K562 (cell line): Measurements from ENCODE around the gene PRDM11. TPM values are rescaled to one million over a fixed set of nuclear protein-coding genes. Genes with fewer than 3 reads are reported as not detected.

Experiments
- ATAC-seq: fragments of 200-7000 bp; cut with Tn5 transposase; 3 replicates; pipeline ENCODE4 v1.9.1; 2020; ENCODE audit warnings: moderate library complexity
- BruUV-seq: library from RNA; stranded (reverse); fragments of 400-500 nt; replicated peaks from 2 replicates; lab custom pipeline; 2021; lab: Mats Ljungman, UMichigan
- CTCF ChIA-PET: fragments of 300-600 bp; formaldehyde crosslinking; extraction: SDS; loops from one replicate; lab custom pipeline; 2021; ENCODE audit warnings: low intra/inter-chr PET ratio; lab: Yijun Ruan, JAX
- POLR2A ChIA-PET: fragments of 300-600, 350-650 bp; sonication (Branson Sonifier 250); formaldehyde crosslinking; extraction: SDS; loops from one replicate; lab custom pipeline; 2021; ENCODE audit warnings: antibody characterized with exemption, inconsistent platforms; lab: Yijun Ruan, JAX
- DNase-seq, 4 experiments: peaks; one replicate each; pipeline versions ENCODE4 v3.0.0 to v3.0.0-alpha.2; 2011 to 2018; ENCODE audit warnings: low spot score in 3 of 4, mixed read lengths in 3 of 4; ENCODE audit errors: extremely low read depth in 1 of 4
- FAIRE-seq: peaks from 2 replicates; lab custom pipeline; 2011; peaks lifted over from hg19 to GRCh38; lab: Jason Lieb, UNC
- H2AFZ ChIP-seq: 2 replicates; pipeline ENCODE4 v1.6.0; 2011; ENCODE audit warnings: low read depth, low read length, control low read depth, inconsistent platforms
- H3K27ac ChIP-seq: fragments of 200-600 bp; 3 replicates; pipeline ENCODE4 v1.8.0; 2011; ENCODE audit warnings: low read depth, mild to moderate bottlenecking, control low read depth, inconsistent platforms, low read length, moderate library complexity, mixed read lengths; ENCODE audit errors: extremely low read depth
- H3K27me3 ChIP-seq, 2 experiments: fragments of 300-600 bp in 1 of 2; 2 replicates in 1 of 2; 3 replicates in 1 of 2; pipeline versions ENCODE4 v1.6.0 to v1.8.0; 2011; ENCODE audit warnings: inconsistent platforms in 2 of 2, low read length in 2 of 2, mild to moderate bottlenecking in 1 of 2, mixed read lengths in 1 of 2, moderate library complexity in 1 of 2; ENCODE audit not compliant: control insufficient read depth in 2 of 2, insufficient read depth in 2 of 2
- H3K36me3 ChIP-seq: fragments of 300-600 bp; 3 replicates; pipeline ENCODE4 v1.8.0; 2011; ENCODE audit warnings: mild to moderate bottlenecking, low read length, inconsistent platforms; ENCODE audit not compliant: control insufficient read depth, insufficient read depth
- H3K4me1 ChIP-seq, 2 experiments: fragments of 200-600 bp in 1 of 2; replicated peaks in 1 of 2; 2 replicates in 1 of 2; 3 replicates in 1 of 2; pipeline versions ENCODE4 v1.5.1 to v1.8.0; 2011; ENCODE audit warnings: inconsistent platforms in 2 of 2, low read length in 2 of 2, mild to moderate bottlenecking in 1 of 2, mixed read lengths in 1 of 2, moderate library complexity in 1 of 2; ENCODE audit not compliant: control insufficient read depth in 2 of 2, insufficient read depth in 2 of 2
- H3K4me2 ChIP-seq: 2 replicates; pipeline ENCODE4 v1.6.1; 2011; ENCODE audit warnings: low read length, control low read depth, inconsistent platforms, mixed read lengths; ENCODE audit not compliant: insufficient read depth
- H3K4me3 ChIP-seq: fragments of 200-600 bp; sonication (generic), shearing (Covaris generic); 2 replicates; pipeline ENCODE4 v1.5.1; 2016; ENCODE audit warnings: control low read depth, inconsistent platforms
- H3K79me2 ChIP-seq: fragments of 200-600 bp; 3 replicates; pipeline ENCODE4 v1.8.0; 2011; ENCODE audit warnings: low read length, inconsistent platforms; ENCODE audit not compliant: control insufficient read depth, insufficient read depth
- H3K9ac ChIP-seq, 2 experiments: 2 replicates each; pipeline versions ENCODE4 v1.6.0 to v1.6.1; 2011; ENCODE audit warnings: low read depth in 2 of 2, low read length in 2 of 2, control low read depth in 1 of 2, inconsistent platforms in 1 of 2, mild to moderate bottlenecking in 1 of 2, mixed read lengths in 1 of 2; ENCODE audit not compliant: insufficient read depth in 1 of 2
- H3K9me1 ChIP-seq: one replicate; pipeline ENCODE4 v1.6.0; 2011; ENCODE audit warnings: inconsistent platforms, mild to moderate bottlenecking, low read length, moderate library complexity; ENCODE audit not compliant: control insufficient read depth, insufficient read depth
- H3K9me3 ChIP-seq: replicated peaks from 2 replicates; pipeline ENCODE4 v1.5.1; 2011; ENCODE audit warnings: low read depth, low read length, inconsistent platforms; ENCODE audit not compliant: control insufficient read depth, insufficient read depth
- H4K20me1 ChIP-seq: replicated peaks from 2 replicates; pipeline ENCODE4 v1.6.1; 2011; ENCODE audit warnings: low read length, inconsistent platforms, mixed read lengths; ENCODE audit not compliant: control insufficient read depth, insufficient read depth
- BRD9 ChIP-seq: fragments of 450-650 bp; IDR thresholded peaks from 2 replicates; pipeline ENCODE4 v1.6.1; 2018; ENCODE audit warnings: low read depth; ENCODE audit not compliant: partially characterized antibody
- PHF8 ChIP-seq: fragments of 200-600 bp; sonication (generic); IDR thresholded peaks from 2 replicates; pipeline ENCODE4 v1.6.1; 2012; ENCODE audit warnings: mixed run types, mild to moderate bottlenecking, inconsistent platforms, low read length, moderate library complexity, borderline replicate concordance
- ZC3H4 ChIP-seq: sonication (generic); formaldehyde crosslinking; IDR thresholded peaks from 2 replicates; pipeline ENCODE4 v1.9.0; 2021; ENCODE audit warnings: missing genetic modification reagents, borderline replicate concordance
- ZFX ChIP-seq: sonication (generic); formaldehyde crosslinking; IDR thresholded peaks from 2 replicates; pipeline ENCODE4 v1.8.0; 2022; ENCODE audit warnings: mild to moderate bottlenecking, missing genetic modification reagents, moderate library complexity
- ZNF174 ChIP-seq: fragments of 250-450 bp; sonication (Bioruptor Pico); IDR thresholded peaks from 2 replicates; pipeline ENCODE4 v1.4.0; 2020; ENCODE audit warnings: mild to moderate bottlenecking
- ZNF197 ChIP-seq: fragments of 200-800 bp; sonication (Bioruptor generic); IDR thresholded peaks from 2 replicates; pipeline ENCODE4 v1.6.1; 2016; ENCODE audit warnings: low read depth, missing genetic modification characterization, missing compliant biosample characterization
- WGBS: fragments of 100-300 bp; shearing (Covaris generic); methylation state at CpG from one replicate; pipeline ENCODE4 v1.1.6; 2016; ENCODE audit warnings: low coverage, mixed read lengths; ENCODE audit not compliant: insufficient coverage; ENCODE audit errors: missing lambda C conversion rate; 5-methylcytosine and 5-hydroxymethylcytosine counted together
- in situ Hi-C: fragments of 300-500 bp; cut with MboI; formaldehyde crosslinking; loops from 4 replicates; pipeline ENCODE4 v1.15.0; 2018; ENCODE audit warnings: inconsistent platforms, mixed read lengths
- intact Hi-C: fragments of 100-400 bp; cut with micrococcal nuclease; formaldehyde crosslinking; loops from 2 replicates; pipeline ENCODE4 v1.14.2; 2022
- polyA plus RNA-seq, 8 experiments: library from polyadenylated mRNA; depleted of rRNA in 4 of 8; stranded (reverse) in 5 of 8; unstranded in 3 of 8; fragments of >200 nt; fragmentation: Nextera tagmentation in 2 of 8; fragmentation: Illumina TruSeq in 1 of 8; extraction: Ambion mirVana in 2 of 8; extraction: Trizol in 1 of 8; gene quantifications; 2 replicates each; pipeline versions ENCODE4 v1.2.1 to v1.2.3, GENCODE V29; 2011 to 2014; ENCODE audit warnings: inconsistent platforms in 1 of 8, missing spikeins in 1 of 8
- total RNA-seq, 7 experiments: library from RNA; depleted of rRNA in 6 of 7; stranded (reverse); fragments of >200 nt in 6 of 7; fragmentation: Illumina TruSeq in 2 of 7; extraction: Trizol in 2 of 7; gene quantifications; 2 replicates each; pipeline versions ENCODE4 v1.2.1 to v1.2.3, GENCODE V29; 2011 to 2021; ENCODE audit warnings: low replicate concordance in 1 of 7
- TF ChIP-seq, protein P1 (sequence below): fragments of 450-650 bp; IDR thresholded peaks from 2 replicates; pipeline ENCODE4 v1.6.1; 2018; ENCODE audit not compliant: partially characterized antibody
- TF ChIP-seq, protein P2 (sequence below): sonication (generic); formaldehyde crosslinking; IDR thresholded peaks from 2 replicates; pipeline ENCODE4 v1.8.0; 2022; ENCODE audit warnings: mild to moderate bottlenecking, missing genetic modification reagents
- TF ChIP-seq, protein P3 (sequence below): sonication (generic); formaldehyde crosslinking; IDR thresholded peaks from 2 replicates; pipeline ENCODE4 v1.8.0; 2022; ENCODE audit warnings: missing genetic modification reagents, mild to moderate bottlenecking, moderate library complexity, borderline replicate concordance

PRDM11 gene
- total and polyA plus RNA-seq, 9 of the 15 experiments (the other 6 are each of a cell fraction or from before 2014, with no cell fraction given): 0.01 to 1.1 (median 0.29) TPM

DNA sequence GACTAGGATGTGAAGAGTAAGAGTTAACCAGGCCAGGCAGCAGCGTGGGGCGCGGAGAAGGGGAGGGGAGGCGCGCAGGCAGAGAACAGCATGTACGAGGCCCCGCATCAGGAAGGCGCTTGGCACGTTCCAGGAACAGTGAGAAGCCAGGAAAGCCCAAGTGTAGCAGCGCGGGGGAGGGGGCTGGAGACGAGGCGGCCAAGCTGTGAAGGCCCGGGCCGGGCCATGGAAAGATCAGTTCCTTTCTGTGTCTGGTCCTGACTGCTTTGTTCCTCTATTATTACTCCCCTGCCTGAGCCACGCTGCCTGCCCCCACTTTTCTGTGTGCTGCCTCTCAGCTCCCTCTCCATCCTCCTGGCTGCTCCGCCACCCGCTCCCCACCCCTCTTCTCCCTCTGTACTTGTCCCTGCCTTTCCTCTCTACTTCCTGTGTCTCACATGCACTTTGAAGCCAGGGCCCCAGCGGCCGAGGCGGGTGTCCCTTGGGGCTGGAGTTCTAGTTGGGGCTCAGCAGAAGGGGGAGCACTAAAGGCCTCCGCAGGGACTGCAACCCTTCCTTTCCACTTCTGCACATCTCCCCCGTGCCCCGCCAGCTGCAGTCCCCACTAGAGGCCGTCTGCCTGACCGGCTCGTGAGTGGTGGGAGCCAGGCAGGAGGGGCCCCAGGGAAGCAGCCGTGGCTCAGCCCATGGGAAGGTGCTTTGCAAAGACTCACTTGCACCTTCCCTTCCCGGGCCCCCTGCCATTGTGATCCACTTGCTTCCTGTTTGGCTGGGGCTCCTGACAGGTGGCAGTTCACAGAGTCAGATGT is 63.7 kb downstream of the PRDM11 start:
- DNase-seq (no peak), FAIRE-seq (no peak), ATAC-seq (no peak)
- Histone ChIP-seq H4K20me1 (peaks cover 22% of the 10 kb centered on the region), H3K9me1 (peaks cover 3% of the 10 kb centered on the region), H3K4me3 (no peak overlapping the region), H3K9me3 (no peaks in the 10 kb centered on the region), H3K79me2 (no peaks in the 10 kb centered on the region), H3K9ac (no peak overlapping the region; a peak in 1 of 4 replicates), H3K36me3 (no peaks in the 10 kb centered on the region), H3K4me1 (peaks cover 0 to 6% of the 10 kb centered on the region in 2 experiments; a peak in 1 of 5 replicates), H2AFZ (no peak overlapping the region), H3K27me3 (peaks cover 8 to 54% of the 10 kb centered on the region in 2 experiments; a peak in 4 of 5 replicates), H3K4me2 (no peak overlapping the region), H3K27ac (no peak overlapping the region)
- intact Hi-C loops: loop anchor here (10.0 kb wide), 1 partner anchor 125 kb away; no protein-coding TSS in a partner anchor
- POLR2A ChIA-PET: interaction anchor here (0.6 kb wide), 1 partner anchor 17 kb away, joined by 3 read pairs; no protein-coding TSS in a partner anchor
- no TSS peak for BruUV-seq
- TF ChIP-seq ZC3H4: no peak
- TF ChIP-seq, protein P1, sequence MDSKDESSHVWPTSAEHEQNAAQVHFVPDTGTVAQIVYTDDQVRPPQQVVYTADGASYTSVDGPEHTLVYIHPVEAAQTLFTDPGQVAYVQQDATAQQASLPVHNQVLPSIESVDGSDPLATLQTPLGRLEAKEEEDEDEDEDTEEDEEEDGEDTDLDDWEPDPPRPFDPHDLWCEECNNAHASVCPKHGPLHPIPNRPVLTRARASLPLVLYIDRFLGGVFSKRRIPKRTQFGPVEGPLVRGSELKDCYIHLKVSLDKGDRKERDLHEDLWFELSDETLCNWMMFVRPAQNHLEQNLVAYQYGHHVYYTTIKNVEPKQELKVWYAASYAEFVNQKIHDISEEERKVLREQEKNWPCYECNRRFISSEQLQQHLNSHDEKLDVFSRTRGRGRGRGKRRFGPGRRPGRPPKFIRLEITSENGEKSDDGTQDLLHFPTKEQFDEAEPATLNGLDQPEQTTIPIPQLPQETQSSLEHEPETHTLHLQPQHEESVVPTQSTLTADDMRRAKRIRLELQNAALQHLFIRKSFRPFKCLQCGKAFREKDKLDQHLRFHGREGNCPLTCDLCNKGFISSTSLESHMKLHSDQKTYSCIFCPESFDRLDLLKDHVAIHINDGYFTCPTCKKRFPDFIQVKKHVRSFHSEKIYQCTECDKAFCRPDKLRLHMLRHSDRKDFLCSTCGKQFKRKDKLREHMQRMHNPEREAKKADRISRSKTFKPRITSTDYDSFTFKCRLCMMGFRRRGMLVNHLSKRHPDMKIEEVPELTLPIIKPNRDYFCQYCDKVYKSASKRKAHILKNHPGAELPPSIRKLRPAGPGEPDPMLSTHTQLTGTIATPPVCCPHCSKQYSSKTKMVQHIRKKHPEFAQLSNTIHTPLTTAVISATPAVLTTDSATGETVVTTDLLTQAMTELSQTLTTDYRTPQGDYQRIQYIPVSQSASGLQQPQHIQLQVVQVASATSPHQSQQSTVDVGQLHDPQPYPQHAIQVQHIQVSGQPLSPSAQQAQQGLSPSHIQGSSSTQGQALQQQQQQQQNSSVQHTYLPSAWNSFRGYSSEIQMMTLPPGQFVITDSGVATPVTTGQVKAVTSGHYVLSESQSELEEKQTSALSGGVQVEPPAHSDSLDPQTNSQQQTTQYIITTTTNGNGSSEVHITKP: peak; percentile 49
- no peak for TF ChIP-seq ZFX (CRISPR knock-in tag)
- no peak for TF ChIP-seq BRD9
- TF ChIP-seq ZNF197: no peak
- TF ChIP-seq, protein P2, sequence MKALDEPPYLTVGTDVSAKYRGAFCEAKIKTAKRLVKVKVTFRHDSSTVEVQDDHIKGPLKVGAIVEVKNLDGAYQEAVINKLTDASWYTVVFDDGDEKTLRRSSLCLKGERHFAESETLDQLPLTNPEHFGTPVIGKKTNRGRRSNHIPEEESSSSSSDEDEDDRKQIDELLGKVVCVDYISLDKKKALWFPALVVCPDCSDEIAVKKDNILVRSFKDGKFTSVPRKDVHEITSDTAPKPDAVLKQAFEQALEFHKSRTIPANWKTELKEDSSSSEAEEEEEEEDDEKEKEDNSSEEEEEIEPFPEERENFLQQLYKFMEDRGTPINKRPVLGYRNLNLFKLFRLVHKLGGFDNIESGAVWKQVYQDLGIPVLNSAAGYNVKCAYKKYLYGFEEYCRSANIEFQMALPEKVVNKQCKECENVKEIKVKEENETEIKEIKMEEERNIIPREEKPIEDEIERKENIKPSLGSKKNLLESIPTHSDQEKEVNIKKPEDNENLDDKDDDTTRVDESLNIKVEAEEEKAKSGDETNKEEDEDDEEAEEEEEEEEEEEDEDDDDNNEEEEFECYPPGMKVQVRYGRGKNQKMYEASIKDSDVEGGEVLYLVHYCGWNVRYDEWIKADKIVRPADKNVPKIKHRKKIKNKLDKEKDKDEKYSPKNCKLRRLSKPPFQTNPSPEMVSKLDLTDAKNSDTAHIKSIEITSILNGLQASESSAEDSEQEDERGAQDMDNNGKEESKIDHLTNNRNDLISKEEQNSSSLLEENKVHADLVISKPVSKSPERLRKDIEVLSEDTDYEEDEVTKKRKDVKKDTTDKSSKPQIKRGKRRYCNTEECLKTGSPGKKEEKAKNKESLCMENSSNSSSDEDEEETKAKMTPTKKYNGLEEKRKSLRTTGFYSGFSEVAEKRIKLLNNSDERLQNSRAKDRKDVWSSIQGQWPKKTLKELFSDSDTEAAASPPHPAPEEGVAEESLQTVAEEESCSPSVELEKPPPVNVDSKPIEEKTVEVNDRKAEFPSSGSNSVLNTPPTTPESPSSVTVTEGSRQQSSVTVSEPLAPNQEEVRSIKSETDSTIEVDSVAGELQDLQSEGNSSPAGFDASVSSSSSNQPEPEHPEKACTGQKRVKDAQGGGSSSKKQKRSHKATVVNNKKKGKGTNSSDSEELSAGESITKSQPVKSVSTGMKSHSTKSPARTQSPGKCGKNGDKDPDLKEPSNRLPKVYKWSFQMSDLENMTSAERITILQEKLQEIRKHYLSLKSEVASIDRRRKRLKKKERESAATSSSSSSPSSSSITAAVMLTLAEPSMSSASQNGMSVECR (CRISPR knock-in tag): no peak
- TF ChIP-seq ZNF174 (CRISPR knock-in tag): no peak
- TF ChIP-seq, protein P3, sequence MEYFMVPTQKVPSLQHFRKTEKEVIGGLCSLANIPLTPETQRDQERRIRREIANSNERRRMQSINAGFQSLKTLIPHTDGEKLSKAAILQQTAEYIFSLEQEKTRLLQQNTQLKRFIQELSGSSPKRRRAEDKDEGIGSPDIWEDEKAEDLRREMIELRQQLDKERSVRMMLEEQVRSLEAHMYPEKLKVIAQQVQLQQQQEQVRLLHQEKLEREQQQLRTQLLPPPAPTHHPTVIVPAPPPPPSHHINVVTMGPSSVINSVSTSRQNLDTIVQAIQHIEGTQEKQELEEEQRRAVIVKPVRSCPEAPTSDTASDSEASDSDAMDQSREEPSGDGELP (CRISPR knock-in tag): no peak
- TF ChIP-seq PHF8: no peak
- CTCF ChIA-PET: no interaction called here
- WGBS: 7% methylated on average over 20 of the region's 29 CpGs
- in situ Hi-C loops: no loop called here
